ENCODE measurements around the gene CEP85.
A peak's percentile ranks its signal among the peaks of the same experiment; 100 is the strongest.
"Not testable (repeated sequence)": the region's sequence is repeated elsewhere in the genome, so short reads cannot be mapped to it uniquely, and the experiment has no call there.

Gene CEP85

DNA sequence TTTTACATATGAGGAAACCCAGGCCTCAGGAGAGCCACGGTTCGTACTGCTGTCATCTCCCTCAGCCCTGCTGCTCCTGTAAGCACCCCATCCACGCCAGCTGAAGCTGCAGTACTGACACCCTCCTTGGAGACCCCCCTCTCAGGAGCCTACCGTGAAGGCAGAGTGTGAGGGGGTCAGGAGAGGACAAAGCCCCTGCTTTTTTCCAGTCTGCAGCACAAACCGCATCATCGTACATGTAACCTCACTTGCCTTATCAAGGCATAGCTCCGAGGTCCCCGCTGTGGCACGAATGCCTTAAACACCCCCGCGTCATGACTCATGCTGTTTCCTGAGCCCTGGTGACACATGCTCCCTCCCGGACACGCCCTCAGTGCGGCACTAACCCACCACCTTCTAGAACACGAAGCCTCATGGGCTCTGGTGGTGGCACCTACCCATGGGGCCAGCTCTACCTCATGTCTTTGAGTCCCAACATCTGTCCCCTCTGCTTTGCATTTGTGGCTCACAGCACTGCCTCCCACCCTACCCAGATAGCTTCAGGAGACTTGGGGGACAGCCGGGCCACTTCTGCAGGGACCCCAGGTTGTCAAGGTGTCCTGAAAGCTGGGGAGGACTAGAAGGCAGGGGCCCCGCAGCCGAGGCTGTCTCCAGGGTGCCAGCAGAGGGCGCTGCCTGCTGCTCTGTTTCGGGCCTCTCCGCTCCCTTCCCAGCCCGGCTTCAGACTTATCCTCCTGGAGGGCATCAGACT lies 50.8 kb downstream of the CEP85 start:
- intact Hi-C loops (cut with DNase I), result no loop called here
- DNase-seq, result peak; percentile 63 to 96 (median 85)

DNA sequence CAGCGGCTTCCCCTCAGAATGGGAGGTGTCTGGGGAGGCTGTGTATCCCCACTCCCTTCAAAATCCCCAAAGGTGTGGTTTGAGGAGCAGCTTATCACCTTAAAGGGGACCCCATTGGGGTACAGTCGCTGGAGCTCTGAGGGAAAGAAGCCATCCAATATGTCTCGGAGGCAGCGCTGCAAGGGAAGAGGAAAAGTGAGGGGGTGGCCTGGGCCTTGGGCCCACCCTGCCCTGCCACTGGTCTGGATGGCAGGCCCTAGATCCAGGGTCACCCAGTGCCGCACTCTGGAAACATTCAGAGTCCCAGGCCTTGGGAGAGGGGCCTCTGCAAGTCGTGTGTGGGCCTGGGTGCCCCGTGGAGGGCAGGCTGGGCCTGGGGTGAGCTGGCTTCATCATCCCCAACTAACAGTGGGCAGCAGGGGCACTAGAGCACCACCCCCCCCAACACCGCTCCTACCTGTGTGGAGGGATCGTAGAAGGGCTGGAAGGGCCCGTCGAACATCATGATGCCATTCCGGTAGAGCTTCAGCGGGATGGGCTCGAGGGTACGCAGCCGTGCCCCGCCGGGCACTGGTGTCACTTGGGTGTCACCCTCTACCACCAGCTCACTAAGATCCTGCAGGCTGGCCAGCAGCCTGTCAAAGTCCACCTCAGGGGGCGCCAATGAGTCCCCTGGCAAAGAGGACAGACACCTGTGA lies 51.5 kb downstream of the CEP85 start:
- intact Hi-C loops (cut with DNase I), result no loop called here
- no peak for DNase-seq

DNA sequence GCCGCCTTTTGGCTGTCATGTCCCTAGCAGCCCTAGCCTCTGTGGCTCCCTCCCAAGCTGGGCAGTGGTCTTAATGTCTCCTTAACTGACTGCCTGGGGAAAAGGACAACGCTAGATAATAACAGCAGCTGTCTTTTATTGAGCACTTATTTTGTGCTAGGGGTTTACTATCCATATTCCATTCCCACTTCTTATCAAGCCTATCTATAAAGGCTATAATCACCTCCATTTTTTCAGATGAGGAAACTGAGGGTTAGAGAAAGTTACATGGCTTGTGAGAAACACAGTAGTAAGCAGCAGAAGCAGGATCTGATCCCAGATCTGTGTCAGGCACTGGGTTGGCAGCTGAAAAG lies 52.0 kb downstream of the CEP85 start:
- intact Hi-C loops (cut with DNase I), result no loop called here
- DNase-seq, result no peak

DNA sequence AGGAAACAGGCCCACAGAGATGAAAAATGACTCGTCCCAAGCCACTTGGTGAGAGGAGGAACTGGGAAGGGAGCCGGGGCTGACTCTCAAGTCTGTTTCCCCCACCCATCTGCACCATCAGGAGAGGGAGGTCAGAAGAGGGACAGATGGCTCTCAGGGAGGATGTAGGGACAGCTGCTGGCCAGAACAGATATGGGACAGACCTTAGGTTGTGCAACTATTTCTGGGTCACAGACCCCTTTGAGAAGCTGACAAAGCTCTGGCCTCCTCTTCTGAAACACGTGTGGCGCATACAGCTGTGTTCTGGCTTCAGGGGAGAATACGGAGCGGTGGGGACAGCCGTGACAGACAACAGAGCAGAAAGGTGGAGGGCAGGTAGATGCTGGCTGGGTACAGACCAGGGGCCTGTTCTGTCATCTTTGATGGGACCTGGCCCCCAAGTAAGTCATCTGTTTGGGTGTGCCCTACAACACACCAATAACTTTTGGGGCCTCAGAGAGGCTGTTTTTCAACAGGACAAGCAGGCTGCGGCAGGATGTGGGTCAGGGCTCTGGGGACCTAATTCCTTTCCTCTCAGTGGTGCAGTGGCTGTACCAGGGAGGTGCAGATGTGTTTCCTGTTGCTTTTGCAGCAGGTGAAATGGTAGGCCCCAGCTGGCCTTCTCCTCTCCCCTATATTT lies 53.2 kb downstream of the CEP85 start:
- intact Hi-C loops (cut with DNase I), result no loop called here
- DNase-seq, result no peak

DNA sequence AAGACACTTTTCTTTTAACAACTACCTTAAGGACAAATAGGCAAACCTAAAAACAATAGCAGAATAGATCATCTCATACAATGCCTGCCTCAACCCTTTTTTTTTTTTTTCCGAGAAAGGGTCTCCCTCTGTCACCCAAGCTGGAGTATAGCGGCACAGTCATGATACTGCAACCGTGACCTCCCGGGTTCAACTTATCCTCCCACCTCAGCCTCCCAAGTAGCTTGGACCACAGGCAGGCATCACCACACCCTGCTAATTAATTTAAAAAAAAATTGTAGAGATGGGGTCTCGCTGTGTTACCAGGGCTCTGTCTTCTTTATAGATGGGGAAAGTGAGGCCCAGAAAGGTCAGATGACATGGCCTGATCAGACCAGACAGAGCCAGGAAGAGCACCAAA lies 53.8 kb downstream of the CEP85 start:
- no peak for DNase-seq
- intact Hi-C loops (cut with DNase I), result no loop called here

DNA sequence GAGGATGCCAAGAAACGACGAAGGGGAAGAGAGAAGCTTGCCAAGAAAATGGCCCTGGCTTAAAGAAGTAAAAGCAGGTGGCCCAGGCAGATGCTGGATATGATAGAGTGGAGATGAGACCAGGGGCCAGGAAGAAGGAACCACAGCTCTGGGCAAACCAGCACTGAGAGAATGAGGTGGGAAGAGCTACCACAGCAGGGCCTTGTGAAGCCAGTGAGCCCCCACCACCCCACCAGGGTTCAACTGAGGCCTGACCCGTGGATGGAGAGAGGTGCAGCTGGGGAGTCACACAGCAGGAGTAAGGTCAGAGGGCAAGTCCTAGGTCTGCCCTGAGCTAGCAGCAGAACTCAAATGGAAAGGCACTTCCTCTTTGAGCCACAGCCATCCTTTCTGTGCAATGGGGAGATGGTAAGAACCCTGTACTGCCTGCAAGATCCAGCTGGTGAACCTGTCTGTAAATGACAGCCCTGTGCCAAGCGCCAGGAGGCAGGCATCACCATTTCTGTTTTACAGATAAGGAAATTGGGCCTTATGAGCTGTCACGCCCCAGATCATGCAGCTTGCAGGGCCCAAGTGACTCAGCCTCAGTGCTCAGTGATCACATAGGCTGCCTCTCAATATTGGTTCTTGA lies 54.4 kb downstream of the CEP85 start:
- intact Hi-C loops (cut with DNase I), result no loop called here
- peak in 31 of 42 donors; percentile 29 to 86 (median 59) for DNase-seq

DNA sequence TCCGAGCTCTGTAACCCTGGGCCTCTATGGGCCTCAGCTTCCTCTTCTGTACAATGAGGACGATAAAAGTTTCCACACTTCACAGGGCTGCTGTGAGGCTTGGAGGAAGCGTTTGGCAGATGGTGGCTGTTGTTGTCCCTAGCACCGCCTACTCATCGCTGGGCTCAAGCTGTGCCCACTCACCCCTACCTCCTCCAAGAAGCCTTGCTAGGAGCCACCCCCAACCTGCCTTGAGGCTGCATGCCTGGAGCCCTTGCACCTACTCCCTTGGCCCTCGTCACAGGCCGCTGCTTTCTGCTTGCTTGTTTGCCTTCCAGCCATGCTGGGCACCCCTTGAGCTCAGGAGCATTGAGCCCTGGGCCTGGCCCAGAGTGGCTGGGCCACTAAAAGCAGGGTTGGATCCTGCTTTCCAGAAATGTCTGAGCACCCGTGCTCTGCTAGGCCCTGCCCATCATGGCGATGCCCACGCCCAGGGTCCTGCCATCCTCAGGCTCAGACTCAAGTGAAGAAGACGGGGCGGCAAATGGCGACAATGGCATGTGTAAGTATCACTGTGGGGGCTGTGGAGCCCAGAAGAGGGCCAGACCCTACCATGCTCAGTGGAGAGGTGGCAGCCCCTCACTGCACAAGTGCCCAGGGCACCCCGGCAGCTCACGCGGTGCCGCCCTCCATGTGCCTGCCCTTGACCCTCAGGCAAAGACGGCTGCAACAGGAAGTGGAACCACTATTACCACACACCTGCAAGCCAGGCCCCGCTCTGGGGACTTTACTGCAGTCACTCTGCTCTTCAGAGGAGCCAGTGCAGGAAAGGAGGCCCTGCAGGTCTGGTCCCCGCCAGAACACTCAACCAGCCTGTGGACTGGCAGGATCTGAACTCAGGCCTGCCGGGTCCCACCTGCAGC lies 55.4 kb downstream of the CEP85 start:
- intact Hi-C loops (cut with DNase I), result no loop called here
- DNase-seq, result peak in 4 of 42 donors; percentile 6 to 51 (median 30)

DNA sequence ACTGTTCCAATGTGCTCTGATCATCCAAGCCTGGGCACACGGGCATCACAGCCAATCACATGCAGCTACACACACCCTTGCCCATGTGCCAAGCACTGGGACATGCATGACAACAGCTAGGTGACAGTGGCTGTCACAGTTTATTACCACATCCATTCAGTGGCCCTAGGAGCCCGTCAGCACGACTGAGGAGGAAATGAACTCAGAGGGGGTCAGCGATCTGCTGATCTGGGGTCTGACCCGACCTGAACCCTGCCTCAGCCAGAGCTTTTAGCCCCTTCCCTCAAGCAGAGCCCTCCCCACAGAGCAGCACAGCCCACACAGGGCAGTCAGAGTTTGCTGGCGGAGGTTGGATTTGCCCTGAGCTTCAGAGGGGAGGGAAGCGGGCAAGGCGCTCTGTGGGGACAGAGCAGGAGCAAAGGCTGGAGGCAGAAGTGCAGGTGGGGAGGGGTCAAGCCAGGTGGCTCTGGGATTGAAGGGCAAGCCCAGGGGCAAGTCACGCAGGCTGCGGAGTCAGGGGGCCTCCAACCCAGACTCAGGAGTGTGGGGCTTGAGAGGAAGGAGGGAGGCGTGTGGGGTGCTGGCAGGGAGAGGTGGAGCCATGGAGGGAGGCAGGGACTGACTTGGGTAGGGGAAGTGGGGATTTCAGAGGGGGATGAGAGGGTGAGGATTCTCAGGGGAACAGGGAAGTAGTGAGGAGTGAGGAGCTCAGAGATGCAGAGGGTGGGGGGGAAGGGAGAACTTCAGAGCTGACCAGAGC lies 56.3 kb downstream of the CEP85 start:
- DNase-seq, result no peak
- intact Hi-C loops (cut with DNase I), result no loop called here

DNA sequence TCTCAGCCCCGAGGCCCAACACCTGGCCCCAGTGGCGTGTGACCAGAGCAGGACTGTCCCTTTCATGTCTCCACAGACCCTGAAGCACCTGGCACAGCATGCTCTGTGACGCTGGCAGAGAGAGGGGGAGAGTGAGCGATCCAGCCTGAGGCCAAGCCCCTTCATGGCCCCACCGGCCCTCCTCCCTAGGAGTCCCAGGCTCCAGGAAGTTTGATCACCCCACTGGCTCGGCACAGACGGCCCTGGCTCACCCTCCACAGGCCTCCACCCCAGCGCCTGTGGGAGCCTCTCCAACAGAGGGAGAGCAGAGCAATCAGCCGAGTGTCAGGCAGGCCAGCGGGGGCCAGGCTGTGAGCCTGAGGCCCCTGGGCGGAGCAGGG lies 56.9 kb downstream of the CEP85 start:
- no peak for DNase-seq
- intact Hi-C loops (cut with DNase I), result no loop called here

DNA sequence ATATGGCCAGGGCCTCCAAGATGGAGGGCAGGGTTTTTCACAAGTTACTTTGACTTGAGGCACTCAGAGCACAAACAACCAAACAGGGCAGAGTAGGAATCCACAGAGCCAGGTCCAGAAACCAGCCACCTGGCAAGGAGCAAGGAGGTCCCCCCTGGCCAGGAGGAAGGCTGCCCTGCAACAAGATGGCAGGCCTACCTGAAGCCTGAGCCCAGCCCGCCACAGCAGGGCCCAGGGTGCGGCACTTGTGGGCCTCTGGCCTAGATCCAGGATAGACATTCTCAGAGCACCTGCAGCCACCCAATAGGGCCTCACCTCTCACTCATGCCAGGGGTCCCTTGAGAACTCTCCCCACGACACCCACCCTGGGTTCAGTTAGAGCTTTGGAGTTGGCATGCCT lies 57.4 kb downstream of the CEP85 start:
- DNase-seq, result no peak
- intact Hi-C loops (cut with DNase I), result no loop called here

DNA sequence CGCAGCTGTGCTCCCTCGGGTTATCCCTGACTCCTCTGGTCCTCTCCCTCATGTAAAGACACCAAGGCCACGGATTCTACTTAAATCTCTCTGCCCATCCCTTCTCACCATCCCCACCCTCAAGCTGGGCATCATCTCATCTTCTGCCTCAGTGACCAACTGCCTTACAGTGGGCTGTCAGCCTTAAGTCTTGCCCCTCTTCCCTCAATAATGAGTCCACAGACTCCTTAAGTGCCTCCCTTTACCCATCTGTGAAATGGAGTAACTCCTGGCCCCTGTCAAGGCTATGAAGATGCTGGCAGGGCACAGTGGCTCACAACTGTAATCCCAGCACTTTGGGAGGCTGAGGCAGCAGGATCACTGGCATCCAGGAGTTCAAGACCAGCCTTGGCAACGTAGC lies 57.9 kb downstream of the CEP85 start:
- intact Hi-C loops (cut with DNase I), result no loop called here
- no peak for DNase-seq

DNA sequence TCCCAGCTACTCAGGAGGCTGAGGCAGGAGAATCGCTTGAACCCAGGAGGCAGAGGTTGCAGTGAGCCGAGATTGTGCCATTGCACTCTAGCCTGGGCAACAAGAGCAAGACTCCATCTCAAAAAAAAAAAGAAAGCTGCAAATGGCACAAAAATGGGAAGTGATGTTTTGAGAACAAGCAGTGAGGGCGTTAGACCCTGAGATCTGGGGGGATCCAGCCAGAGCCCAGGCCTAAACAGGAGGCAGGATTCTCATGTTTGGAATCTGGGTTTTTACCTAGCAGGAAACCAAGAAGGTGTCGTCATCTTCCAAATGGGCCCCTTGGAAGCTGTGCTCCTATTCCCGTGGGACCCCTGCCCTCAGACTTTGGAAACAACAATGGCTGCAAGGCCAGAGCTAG lies 58.7 kb downstream of the CEP85 start:
- DNase-seq; intact Hi-C loops (cut with DNase I): not testable (repeated sequence)

DNA sequence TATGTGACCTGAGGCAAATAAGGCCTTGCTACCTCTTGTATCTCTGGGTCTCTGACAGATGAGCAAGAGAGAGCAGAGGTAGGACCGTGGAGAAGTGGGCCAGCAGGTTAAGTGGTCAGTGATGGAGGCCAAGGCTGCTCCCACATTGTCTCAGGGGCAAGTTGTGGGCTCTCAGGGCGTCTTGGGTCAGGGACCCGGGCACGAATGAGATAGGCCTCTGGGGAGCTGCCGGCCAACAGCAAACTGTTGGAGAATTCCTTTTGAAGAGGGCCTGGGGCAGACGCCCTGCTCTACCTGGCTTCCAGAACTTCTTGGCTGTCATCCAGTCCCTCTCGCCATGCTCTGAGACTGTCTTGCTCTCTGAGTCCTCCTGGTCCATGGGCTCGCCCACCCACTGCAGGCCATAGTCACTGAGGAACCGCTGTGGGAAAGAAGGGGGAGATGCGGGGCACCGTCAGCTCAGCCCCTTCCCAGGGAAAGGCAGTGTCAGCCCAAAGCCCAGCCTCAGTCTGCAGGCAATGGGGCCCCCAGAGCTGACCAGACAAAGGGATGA lies 60.0 kb downstream of the CEP85 start:
- DNase-seq, result no peak
- intact Hi-C loops (cut with DNase I), result no loop called here

DNA sequence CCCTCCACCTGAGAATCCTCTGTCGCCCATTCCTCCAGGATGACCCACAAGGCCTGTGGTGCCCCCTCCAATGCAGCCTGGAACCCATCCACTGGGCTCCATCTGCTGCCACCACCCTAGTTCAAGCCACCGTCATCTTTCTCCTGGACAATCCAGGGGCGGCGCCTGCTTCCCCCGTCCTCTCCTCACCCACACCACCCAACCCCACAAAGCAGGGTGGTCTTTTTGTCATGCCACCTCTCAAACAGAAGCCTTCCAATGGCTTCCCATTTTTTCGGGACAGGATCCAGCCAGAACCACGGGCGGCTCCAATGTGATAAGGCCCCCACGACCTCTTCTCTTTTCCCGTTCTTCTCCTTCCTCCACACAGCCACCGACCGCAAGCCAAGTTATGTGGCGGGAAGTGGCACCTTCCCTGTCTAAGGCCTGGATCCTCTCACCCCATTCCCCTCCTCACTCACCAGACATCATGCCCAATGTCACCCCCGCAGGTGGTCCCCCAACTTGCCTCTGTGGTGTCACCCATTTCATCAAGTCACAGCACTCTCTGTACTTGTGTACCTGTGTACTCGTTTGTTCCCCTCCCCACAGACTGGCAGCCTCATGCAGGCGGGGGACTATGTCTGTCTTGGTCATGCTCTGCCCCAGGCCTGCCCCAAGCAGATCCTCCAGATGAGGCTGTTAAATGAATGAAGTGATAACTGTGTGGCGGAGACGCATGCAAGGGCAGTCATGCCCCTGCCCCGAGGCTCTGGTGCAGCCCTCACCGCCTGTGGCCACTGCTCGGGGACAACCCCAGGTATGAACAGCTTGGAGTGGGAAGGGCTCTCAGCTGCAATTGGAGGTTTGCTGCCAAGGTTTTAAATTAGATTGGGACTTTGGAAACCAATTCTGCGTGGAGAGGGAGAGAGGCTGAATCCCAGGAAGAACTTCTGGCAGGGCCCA lies 61.5 kb downstream of the CEP85 start:
- intact Hi-C loops (cut with DNase I), result no loop called here
- no peak for DNase-seq

DNA sequence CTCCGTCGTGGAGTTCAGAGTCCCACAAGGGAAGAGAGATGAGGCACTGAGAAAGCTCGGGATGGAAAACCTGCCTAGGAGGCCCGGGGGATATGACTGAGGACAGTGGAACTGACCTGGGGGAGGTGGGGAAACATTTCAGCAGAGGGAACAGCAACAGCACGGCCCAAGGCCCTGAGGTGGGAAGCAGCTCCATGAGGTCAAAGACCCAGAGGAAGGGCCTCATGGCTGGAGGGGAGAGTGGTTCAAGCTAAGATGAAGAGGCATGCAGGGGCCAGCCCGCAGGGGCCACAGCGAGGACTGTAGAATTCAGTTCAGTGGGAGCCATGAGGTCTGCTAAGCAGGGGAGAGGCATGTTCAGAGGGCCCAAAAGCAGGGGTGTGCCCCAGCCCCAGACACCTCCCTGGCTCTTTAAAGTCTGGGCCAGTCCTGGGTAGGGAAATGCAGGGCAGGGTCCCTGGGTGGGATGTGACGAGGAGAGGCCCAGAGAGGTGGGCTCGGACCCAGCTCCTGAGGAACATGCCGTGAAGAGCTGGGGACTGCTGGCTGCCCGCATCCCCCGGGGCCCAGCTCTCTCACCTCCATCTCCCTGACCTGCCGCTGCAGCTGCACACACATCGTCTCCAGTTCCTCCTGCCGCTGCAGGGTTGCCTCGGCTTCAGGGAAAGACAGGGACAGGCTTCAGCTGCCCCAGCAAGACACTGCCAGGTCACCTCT lies 62.5 kb downstream of the CEP85 start:
- intact Hi-C loops (cut with DNase I), result no loop called here
- no peak for DNase-seq

DNA sequence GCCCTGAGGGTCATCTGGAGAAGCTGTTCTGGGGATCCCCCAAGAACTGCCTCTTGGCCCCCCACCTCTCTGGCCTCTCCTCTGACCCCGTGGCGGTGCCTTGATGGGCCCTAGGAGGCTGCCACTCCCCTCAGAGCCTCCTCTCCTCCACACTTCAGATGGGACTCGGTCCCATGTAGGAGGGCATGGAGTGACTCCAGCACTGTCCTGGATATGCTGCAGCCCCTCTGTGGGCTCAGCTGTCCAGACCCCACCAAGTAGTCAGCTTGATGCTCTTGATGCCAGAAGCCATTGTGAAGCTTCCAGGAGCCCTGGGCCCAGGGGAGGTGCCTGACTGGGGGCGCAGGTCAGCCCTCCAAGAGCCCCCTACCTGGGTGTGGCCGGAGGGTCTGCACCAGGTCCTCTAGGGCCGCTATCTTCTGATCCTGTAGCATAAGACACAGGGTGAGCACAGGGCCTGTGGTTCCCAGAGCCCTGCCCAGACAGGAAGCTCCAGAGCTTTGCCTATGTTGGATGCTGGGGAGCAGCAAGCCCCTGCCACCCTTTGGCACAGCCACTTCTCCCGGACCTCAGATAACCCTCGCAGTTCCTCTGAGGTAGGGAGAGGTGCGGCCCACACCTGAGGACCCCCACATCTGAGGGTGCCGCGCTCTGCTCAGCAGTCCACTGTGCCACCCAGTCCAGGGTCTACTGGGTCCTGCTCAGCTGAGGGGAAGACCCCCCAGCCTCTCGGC lies 63.2 kb downstream of the CEP85 start:
- no peak for DNase-seq
- intact Hi-C loops (cut with DNase I), result no loop called here

Measured in head of caudate nucleus (tissue), 42 donors.